GM18511 (cell line): Measurements from ENCODE around the gene PFKFB3.
"Not testable (repeated sequence)": the region's sequence is repeated elsewhere in the genome, so short reads cannot be mapped to it uniquely, and the experiment has no call there.

Experiments used
- ATAC-seq: cut with Tn5 transposase; IDR thresholded peaks from one replicate; pipeline ENCODE4 v1.9.1; 2021; ENCODE audit warnings: mild to moderate bottlenecking, moderate library complexity; ENCODE audit not compliant: unreplicated experiment

Gene PFKFB3

GRCh38 chr10:6177880-6178281 is 24.9 kb upstream of the PFKFB3 start:
- no peak for ATAC-seq

GRCh38 chr10:6178581-6178980 is 24.2 kb upstream of the PFKFB3 start:
- no peak for ATAC-seq

- ATAC-seq: no peak
These were observed 23.7 kb upstream of the PFKFB3 start for GRCh38 chr10:6179078-6179477.

- ATAC-seq: no peak
These were observed 22.1 kb upstream of the PFKFB3 start for GRCh38 chr10:6180480-6181110.

- no peak for ATAC-seq
These were observed 21.5 kb upstream of the PFKFB3 start for GRCh38 chr10:6181249-6181648.

GRCh38 chr10:6182454-6183098 is 20.2 kb upstream of the PFKFB3 start:
- ATAC-seq: no peak

GRCh38 chr10:6185039-6185716 is 17.6 kb upstream of the PFKFB3 start:
- no peak for ATAC-seq

GRCh38 chr10:6186894-6187256 is 15.9 kb upstream of the PFKFB3 start:
- ATAC-seq: no peak

GRCh38 chr10:6187278-6187677 is 15.5 kb upstream of the PFKFB3 start:
- no peak for ATAC-seq

GRCh38 chr10:6190033-6190432 is 12.7 kb upstream of the PFKFB3 start:
- not testable (repeated sequence) for ATAC-seq

GRCh38 chr10:6191147-6191546 is 11.6 kb upstream of the PFKFB3 start:
- ATAC-seq: no peak

GRCh38 chr10:6191569-6191968 is 11.2 kb upstream of the PFKFB3 start:
- no peak for ATAC-seq

- ATAC-seq: not testable (repeated sequence)
These were observed 9.4 kb upstream of the PFKFB3 start for GRCh38 chr10:6193342-6193741.

- ATAC-seq: no peak
These were observed 8.4 kb upstream of the PFKFB3 start for GRCh38 chr10:6194311-6194710.

- no peak for ATAC-seq
These were observed 7.4 kb upstream of the PFKFB3 start for GRCh38 chr10:6195376-6195775.

GRCh38 chr10:6195846-6196245 is 6.9 kb upstream of the PFKFB3 start:
- no peak for ATAC-seq

- not testable (repeated sequence) for ATAC-seq
These were observed 6.2 kb upstream of the PFKFB3 start for GRCh38 chr10:6196524-6196923.

- ATAC-seq: no peak
These were observed 5.4 kb upstream of the PFKFB3 start for GRCh38 chr10:6197321-6197720.

GRCh38 chr10:6198171-6198570 is 4.6 kb upstream of the PFKFB3 start:
- ATAC-seq: no peak

- no peak for ATAC-seq
These were observed 3.5 kb upstream of the PFKFB3 start for GRCh38 chr10:6199131-6199733.

GRCh38 chr10:6200440-6200733 is 2.3 kb upstream of the PFKFB3 start:
- no peak for ATAC-seq
